Neural progenitor cell (in vitro differentiated cells): Measurements from ENCODE around the gene CGB1.

Experiments
- CTCF ChIP-seq: fragments of 200-600 bp; sonication (generic); IDR thresholded peaks from 2 replicates; pipeline ENCODE4 v1.5.1; 2017; ENCODE audit warnings: antibody characterized with exemption, mild to moderate bottlenecking
- EZH2phosphoT487 ChIP-seq: fragments of 200-600 bp; sonication (generic); IDR thresholded peaks from 2 replicates; pipeline ENCODE4 v1.6.1; 2017; ENCODE audit warnings: antibody characterized with exemption

DNA sequence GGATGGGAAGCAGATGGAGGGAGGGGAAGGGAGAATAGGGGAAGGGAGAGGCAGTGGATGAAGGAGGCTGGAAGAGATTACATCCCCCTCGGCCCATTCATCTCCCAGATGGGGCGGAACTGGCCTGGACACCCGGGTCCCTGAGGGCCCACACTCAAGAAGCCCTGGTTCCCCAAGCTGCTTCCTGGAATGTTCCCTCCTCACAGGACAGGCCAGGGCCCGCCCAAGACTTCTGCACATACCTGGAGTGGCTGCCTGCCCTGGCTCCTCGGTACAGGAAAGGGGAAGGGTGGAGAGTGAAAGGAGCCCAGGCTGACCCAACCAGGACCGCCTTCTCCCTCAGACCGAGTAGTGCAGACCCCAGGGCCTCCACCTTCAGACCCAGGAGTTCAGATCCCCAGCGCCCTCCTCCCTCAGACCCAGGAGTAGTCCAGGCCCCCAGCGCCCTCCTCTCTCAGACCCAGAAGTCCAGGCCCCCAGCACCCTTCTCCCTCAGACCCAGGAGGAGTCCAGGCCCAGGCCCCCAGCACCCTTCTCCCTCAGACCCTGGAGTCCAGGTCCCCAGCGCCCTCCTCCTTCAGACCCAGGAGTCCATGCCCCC lies 27.4 kb upstream of the CGB1 start:
- TF ChIP-seq CTCF (no peak), EZH2phosphoT487 (no peak)
